HG03280 (cell line): ENCODE data around the gene AVP.

Experiments used
- ATAC-seq: cut with Tn5 transposase; IDR thresholded peaks from one replicate; pipeline ENCODE4 v1.9.1; 2021; ENCODE audit warnings: mild to moderate bottlenecking, moderate library complexity; ENCODE audit not compliant: unreplicated experiment

AVP gene

GRCh38 chr20:3051385-3052019 is 33.0 kb downstream of the AVP start:
- no peak for ATAC-seq

GRCh38 chr20:3047486-3048419 is 36.8 kb downstream of the AVP start:
- no peak for ATAC-seq

- peak; percentile 3 for ATAC-seq
These were observed 37.7 kb downstream of the AVP start for GRCh38 chr20:3046677-3047462.

- peak; percentile 90 for ATAC-seq
These were observed 38.5 kb downstream of the AVP start, which contains the start of gene MRPS26 for GRCh38 chr20:3045816-3046676. MRPS26 (plus strand) TSS chr20:3046052; CDS start chr20:3046069, 17 bp downstream.

GRCh38 chr20:3045042-3045815 is 39.3 kb downstream of the AVP start:
- ATAC-seq, result peak; percentile 41

GRCh38 chr20:3044336-3044965 is 40.1 kb downstream of the AVP start:
- no peak for ATAC-seq

GRCh38 chr20:3043322-3043721 is 41.2 kb downstream of the AVP start, which contains the start of gene GNRH2:
GNRH2 (plus strand) TSS chr20:3043622; CDS start chr20:3044415, 793 bp downstream.
- no peak for ATAC-seq

- ATAC-seq, result no peak
These were observed 41.9 kb downstream of the AVP start for GRCh38 chr20:3042625-3043024.

- ATAC-seq, result no peak
These were observed 42.6 kb downstream of the AVP start for GRCh38 chr20:3041854-3042409.

- ATAC-seq, result no peak
These were observed 44.4 kb downstream of the AVP start for GRCh38 chr20:3040086-3040485.

- ATAC-seq, result no peak
These were observed 45.1 kb downstream of the AVP start for GRCh38 chr20:3039426-3039825.

GRCh38 chr20:3038454-3038853 is 46.1 kb downstream of the AVP start:
- no peak for ATAC-seq

- no peak for ATAC-seq
These were observed 46.9 kb downstream of the AVP start for GRCh38 chr20:3037654-3038053.

- ATAC-seq, result no peak
These were observed 51.9 kb downstream of the AVP start for GRCh38 chr20:3032624-3033023.
